AG10803 (cell line): Measurements from ENCODE around the gene GAA.

Source experiments
- DNase-seq: peaks from one replicate; pipeline ENCODE4 v3.0.0; 2010; ENCODE audit warnings: low read depth
- H3K4me3 ChIP-seq: 2 replicates; pipeline ENCODE4 v1.5.1; 2011; ENCODE audit warnings: mild to moderate bottlenecking, low read length, control low read depth
- TF ChIP-seq, protein P1 (sequence below): conservative IDR thresholded peaks from 2 replicates; pipeline ENCODE4 v1.5.1; 2011; ENCODE audit warnings: mild to moderate bottlenecking, low read length, control low read depth, inconsistent platforms

The GAA gene

GRCh38 chr17:80091376-80091775 is 10.0 kb upstream of the GAA start:
- H3K4me3 ChIP-seq: no peak overlapping the region
- TF ChIP-seq, protein P1, sequence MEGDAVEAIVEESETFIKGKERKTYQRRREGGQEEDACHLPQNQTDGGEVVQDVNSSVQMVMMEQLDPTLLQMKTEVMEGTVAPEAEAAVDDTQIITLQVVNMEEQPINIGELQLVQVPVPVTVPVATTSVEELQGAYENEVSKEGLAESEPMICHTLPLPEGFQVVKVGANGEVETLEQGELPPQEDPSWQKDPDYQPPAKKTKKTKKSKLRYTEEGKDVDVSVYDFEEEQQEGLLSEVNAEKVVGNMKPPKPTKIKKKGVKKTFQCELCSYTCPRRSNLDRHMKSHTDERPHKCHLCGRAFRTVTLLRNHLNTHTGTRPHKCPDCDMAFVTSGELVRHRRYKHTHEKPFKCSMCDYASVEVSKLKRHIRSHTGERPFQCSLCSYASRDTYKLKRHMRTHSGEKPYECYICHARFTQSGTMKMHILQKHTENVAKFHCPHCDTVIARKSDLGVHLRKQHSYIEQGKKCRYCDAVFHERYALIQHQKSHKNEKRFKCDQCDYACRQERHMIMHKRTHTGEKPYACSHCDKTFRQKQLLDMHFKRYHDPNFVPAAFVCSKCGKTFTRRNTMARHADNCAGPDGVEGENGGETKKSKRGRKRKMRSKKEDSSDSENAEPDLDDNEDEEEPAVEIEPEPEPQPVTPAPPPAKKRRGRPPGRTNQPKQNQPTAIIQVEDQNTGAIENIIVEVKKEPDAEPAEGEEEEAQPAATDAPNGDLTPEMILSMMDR: no peak
- DNase-seq: no peak

GRCh38 chr17:80092959-80093358 is 8.4 kb upstream of the GAA start:
- DNase-seq: no peak
- TF ChIP-seq, protein P1: no peak
- no peak overlapping the region for H3K4me3 ChIP-seq

DNA sequence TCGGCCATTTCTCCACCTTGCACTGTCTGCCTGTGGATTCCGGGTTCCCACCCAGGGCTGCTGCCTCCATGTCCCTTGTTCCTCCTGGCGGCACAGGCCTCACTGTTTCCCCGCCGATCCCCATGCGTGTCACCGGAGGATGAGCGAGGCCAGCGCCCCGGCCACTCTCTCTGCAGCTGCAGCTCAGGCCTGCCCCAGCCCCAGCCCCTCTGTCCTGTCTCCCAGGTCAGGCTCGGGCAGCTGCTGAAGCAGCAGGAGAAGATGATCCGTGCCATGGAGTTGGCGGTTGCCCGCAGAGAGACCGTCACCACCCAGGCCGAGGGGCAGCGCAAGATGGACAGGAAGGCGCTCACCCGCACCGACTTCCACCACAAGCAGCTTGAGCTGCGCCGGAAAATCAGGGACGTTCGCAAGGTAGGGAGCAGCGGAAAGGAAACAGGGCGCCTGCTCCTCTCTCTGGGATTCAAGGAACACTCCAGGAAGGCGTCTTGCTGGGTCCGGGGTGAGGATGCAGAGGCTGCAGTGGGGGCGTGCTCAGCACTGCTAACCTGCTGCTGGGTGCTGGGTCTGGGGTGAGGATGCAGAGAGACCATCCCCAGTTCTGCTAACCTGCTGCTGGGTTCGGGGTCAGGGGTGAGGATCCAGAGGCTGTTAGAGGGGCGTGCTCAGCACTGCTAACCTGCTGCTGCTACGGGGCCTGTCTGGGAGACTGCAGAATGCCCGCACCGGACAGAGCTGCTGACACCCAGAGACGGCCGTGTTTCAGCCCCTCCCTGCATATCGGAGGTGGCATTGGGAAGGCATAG is 6.1 kb upstream of the GAA start:
- no peak overlapping the region for H3K4me3 ChIP-seq
- no peak for DNase-seq
- TF ChIP-seq, protein P1: no peak

DNA sequence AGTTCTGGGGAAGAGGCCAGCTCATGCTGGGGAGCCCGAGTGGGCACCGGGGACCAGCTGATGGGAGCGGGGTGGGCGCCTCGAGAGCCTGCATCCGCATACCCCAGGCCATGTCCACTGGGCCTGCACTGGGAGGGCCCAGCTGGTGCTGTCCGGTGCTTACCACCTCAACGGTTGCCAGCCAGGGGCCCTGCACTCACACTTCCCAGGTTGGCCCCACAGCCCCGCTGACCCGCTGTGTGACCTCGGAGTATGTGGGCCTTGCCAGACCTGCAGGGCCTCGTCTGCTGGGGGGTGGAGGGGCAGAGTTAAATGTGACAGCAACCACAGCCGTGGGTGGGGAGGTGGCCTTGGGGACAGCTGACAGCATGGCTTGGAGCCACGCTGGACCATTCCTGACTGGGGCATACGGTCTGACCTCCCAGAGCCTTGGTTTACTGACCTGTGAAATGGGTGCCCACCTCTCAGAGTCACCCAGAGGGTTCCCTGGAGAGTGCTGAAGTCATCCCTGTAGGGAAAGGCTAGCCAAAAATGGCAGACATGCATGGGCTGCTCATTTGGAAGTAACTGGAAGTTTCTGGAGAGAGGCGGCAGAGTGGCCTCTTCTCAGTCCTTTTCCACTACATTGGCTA is 5.4 kb upstream of the GAA start:
- TF ChIP-seq, protein P1: no peak
- H3K4me3 ChIP-seq: no peak overlapping the region
- DNase-seq: no peak

GRCh38 chr17:80096561-80097021 is 4.8 kb upstream of the GAA start:
- H3K4me3 ChIP-seq: no peak overlapping the region
- TF ChIP-seq, protein P1: no peak
- DNase-seq: no peak

GRCh38 chr17:80097127-80097621 is 4.2 kb upstream of the GAA start:
- DNase-seq: no peak
- no peak overlapping the region for H3K4me3 ChIP-seq
- TF ChIP-seq, protein P1: no peak
